GM12878 (cell line): ENCODE measurements around the gene PLA2G4E. TPM values are rescaled to one million over a fixed set of nuclear protein-coding genes. Genes with fewer than 3 reads are reported as not detected.

Experiments used
- ASH2L ChIP-seq: fragments of 300-600, 200-600 bp; sonication (generic); IDR thresholded peaks from 2 replicates; pipeline ENCODE4 v1.6.1; 2017; ENCODE audit warnings: low read depth, mild to moderate bottlenecking, borderline replicate concordance
- CHD1 ChIP-seq: IDR thresholded peaks from 2 replicates; pipeline ENCODE4 v1.6.1; 2012; ENCODE audit warnings: low read depth, low read length, improper control_type of control experiment
- CREM ChIP-seq: IDR thresholded peaks from 2 replicates; pipeline ENCODE4 v1.6.1; 2014; ENCODE audit warnings: antibody characterized with exemption, low read depth
- ETV6 ChIP-seq, 2 experiments: fragments of 450-650 bp in 1 of 2; IDR thresholded peaks in 1 of 2; conservative IDR thresholded peaks in 1 of 2; 2 replicates each; pipeline ENCODE4 v1.6.1; 2014; ENCODE audit warnings: antibody characterized with exemption in 1 of 2, borderline replicate concordance in 1 of 2, low read depth in 1 of 2, mild to moderate bottlenecking in 1 of 2, moderate library complexity in 1 of 2
- IRF4 ChIP-seq: IDR thresholded peaks from 2 replicates; pipeline ENCODE4 v1.6.1; 2011; ENCODE audit warnings: low read depth, low read length
- POLR2A ChIP-seq: IDR thresholded peaks from 2 replicates; pipeline ENCODE4 v1.6.1; 2011; ENCODE audit warnings: low read depth, mild to moderate bottlenecking, low read length
- POLR2AphosphoS5 ChIP-seq: IDR thresholded peaks from 2 replicates; pipeline ENCODE4 v1.6.1; 2011; ENCODE audit warnings: mild to moderate bottlenecking, low read length, inconsistent platforms
- RAD21 ChIP-seq: IDR thresholded peaks from 2 replicates; pipeline ENCODE4 v1.6.1; 2011; ENCODE audit warnings: mild to moderate bottlenecking, low read depth, low read length, moderate library complexity; ENCODE audit not compliant: insufficient read depth
- SMAD5 ChIP-seq: IDR thresholded peaks from 2 replicates; pipeline ENCODE4 v1.6.1; 2016; ENCODE audit warnings: antibody characterized with exemption, low read depth
- SP1 ChIP-seq: IDR thresholded peaks from one replicate; pipeline ENCODE4 v1.6.1; 2011; ENCODE audit warnings: low read depth, low read length
- STAT1 ChIP-seq: fragments of 450-650 bp; conservative IDR thresholded peaks from 2 replicates; pipeline ENCODE4 v1.6.1; 2014; ENCODE audit warnings: antibody characterized with exemption, mild to moderate bottlenecking
- SUPT20H ChIP-seq: IDR thresholded peaks from 2 replicates; pipeline ENCODE4 v1.6.1; 2011; ENCODE audit warnings: low read depth, mild to moderate bottlenecking, low read length, moderate library complexity, borderline replicate concordance; ENCODE audit not compliant: control insufficient read depth
- SUZ12 ChIP-seq: fragments of 200-600 bp; sonication (generic); IDR thresholded peaks from one replicate; pipeline ENCODE4 v1.6.1; 2018; ENCODE audit warnings: antibody characterized with exemption, mild to moderate bottlenecking; ENCODE audit not compliant: unreplicated experiment
- TAF1 ChIP-seq: IDR thresholded peaks from 2 replicates; pipeline ENCODE4 v1.6.1; 2011; ENCODE audit warnings: mild to moderate bottlenecking, low read depth, low read length, borderline replicate concordance
- TCF3 ChIP-seq: IDR thresholded peaks from 2 replicates; pipeline ENCODE4 v1.6.1; 2012; ENCODE audit warnings: low read depth, mild to moderate bottlenecking, low read length, borderline replicate concordance; ENCODE audit not compliant: insufficient read depth
- ZNF384 ChIP-seq: IDR thresholded peaks from 2 replicates; pipeline ENCODE4 v1.6.1; 2012; ENCODE audit warnings: low read depth, mild to moderate bottlenecking, low read length, improper control_type of control experiment, borderline replicate concordance
- ZNF622 ChIP-seq: fragments of 450-650 bp; IDR thresholded peaks from 2 replicates; pipeline ENCODE4 v1.6.1; 2017; ENCODE audit warnings: mild to moderate bottlenecking, inconsistent platforms
- polyA plus RNA-seq, 11 experiments: library from polyadenylated mRNA; depleted of rRNA in 4 of 11; unstranded in 6 of 11; stranded (reverse) in 5 of 11; fragments of >200 nt; fragmentation: Nextera tagmentation in 4 of 11; fragmentation: Illumina TruSeq in 1 of 11; extraction: Ambion mirVana in 4 of 11; extraction: Trizol in 1 of 11; gene quantifications; 1 replicate in 1 of 11; 2 replicates in 10 of 11; pipeline versions ENCODE4 v1.2.1 to v1.2.3, GENCODE V29; 2011 to 2016; ENCODE audit warnings: inconsistent platforms in 2 of 11, missing spikeins in 2 of 11, low read depth in 1 of 11
- total RNA-seq, 4 experiments: library from RNA; depleted of rRNA in 3 of 4; stranded (reverse); fragments of >200 nt in 3 of 4; fragmentation: Illumina TruSeq in 1 of 4; extraction: Trizol in 1 of 4; gene quantifications; 2 replicates each; pipeline versions ENCODE4 v1.2.1 to v1.2.3, GENCODE V29; 2013 to 2021
- TF ChIP-seq, protein P1 (sequence below): IDR thresholded peaks from 2 replicates; pipeline ENCODE4 v1.6.1; 2012; ENCODE audit warnings: low read depth, low read length, improper control_type of control experiment
- TF ChIP-seq, protein P2 (sequence below): fragments of 450-650 bp; IDR thresholded peaks from 2 replicates; pipeline ENCODE4 v1.6.1; 2017; ENCODE audit warnings: borderline replicate concordance
- TF ChIP-seq, protein P3 (sequence below): IDR thresholded peaks from 2 replicates; pipeline ENCODE4 v1.6.1; 2011; ENCODE audit warnings: borderline replicate concordance, low read depth, mild to moderate bottlenecking, moderate library complexity, mixed read lengths, low read length; ENCODE audit not compliant: insufficient read depth; ENCODE audit errors: extremely low read length
- TF ChIP-seq, protein P4 (sequence below): IDR thresholded peaks from 2 replicates; pipeline ENCODE4 v1.6.1; 2011; ENCODE audit warnings: low read depth, low read length, improper control_type of control experiment, borderline replicate concordance
- TF ChIP-seq, protein P5 (sequence below): IDR thresholded peaks from 2 replicates; pipeline ENCODE4 v1.6.1; 2012; ENCODE audit warnings: low read depth, low read length, improper control_type of control experiment
- TF ChIP-seq, protein P6 (sequence below): fragments of 450-650 bp; conservative IDR thresholded peaks from 2 replicates; pipeline ENCODE4 v1.6.1; 2017; ENCODE audit warnings: mild to moderate bottlenecking, moderate library complexity

Gene PLA2G4E
- total and polyA plus RNA-seq, 10 of the 15 experiments (the other 5 are each of a cell fraction or from before 2014, with no cell fraction given): 0.05 to 0.32 (median 0.06) TPM; not detected in 5

DNA sequence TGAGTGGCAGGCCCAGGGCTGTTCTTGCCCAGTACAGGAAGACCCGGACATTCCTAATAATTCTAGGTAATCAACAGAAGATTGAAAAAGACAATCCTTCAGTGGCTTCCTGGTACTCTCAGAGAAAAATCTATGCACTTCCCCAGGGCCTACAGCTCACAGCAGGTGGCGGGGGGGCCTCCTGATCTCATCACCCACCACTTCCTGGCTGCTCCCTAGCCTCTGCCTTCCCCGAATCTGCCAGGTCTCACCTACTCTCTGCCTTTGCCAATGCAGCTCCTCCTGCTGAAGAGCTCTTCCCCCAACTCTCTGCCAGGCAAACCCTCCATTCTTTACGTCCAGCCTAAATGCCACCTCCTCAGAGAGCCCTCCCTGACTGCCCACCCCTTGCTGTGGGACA, 86.0 kb downstream of the PLA2G4E start (continued):
- TF ChIP-seq, protein P1, sequence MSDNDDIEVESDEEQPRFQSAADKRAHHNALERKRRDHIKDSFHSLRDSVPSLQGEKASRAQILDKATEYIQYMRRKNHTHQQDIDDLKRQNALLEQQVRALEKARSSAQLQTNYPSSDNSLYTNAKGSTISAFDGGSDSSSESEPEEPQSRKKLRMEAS: no peak
- peak; percentile 61; the same call in 1 of the 2 replicates for TF ChIP-seq TCF3
- TF ChIP-seq ASH2L: no peak
- no peak for TF ChIP-seq TAF1
- TF ChIP-seq, protein P2, sequence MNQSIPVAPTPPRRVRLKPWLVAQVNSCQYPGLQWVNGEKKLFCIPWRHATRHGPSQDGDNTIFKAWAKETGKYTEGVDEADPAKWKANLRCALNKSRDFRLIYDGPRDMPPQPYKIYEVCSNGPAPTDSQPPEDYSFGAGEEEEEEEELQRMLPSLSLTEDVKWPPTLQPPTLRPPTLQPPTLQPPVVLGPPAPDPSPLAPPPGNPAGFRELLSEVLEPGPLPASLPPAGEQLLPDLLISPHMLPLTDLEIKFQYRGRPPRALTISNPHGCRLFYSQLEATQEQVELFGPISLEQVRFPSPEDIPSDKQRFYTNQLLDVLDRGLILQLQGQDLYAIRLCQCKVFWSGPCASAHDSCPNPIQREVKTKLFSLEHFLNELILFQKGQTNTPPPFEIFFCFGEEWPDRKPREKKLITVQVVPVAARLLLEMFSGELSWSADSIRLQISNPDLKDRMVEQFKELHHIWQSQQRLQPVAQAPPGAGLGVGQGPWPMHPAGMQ: no peak
- no peak for TF ChIP-seq ETV6 (conservative IDR thresholded peaks at IDR 0.05 in 1 of 2, IDR thresholded peaks at IDR 0.05 in 1 of 2; ENCODE audit: borderline replicate concordance in 1 of 2, low read depth in 1 of 2)
- TF ChIP-seq RAD21: no peak
- no peak for TF ChIP-seq SMAD5
- TF ChIP-seq, protein P3, sequence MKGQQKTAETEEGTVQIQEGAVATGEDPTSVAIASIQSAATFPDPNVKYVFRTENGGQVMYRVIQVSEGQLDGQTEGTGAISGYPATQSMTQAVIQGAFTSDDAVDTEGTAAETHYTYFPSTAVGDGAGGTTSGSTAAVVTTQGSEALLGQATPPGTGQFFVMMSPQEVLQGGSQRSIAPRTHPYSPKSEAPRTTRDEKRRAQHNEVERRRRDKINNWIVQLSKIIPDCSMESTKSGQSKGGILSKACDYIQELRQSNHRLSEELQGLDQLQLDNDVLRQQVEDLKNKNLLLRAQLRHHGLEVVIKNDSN: no peak
- no peak for TF ChIP-seq SP1
- TF ChIP-seq POLR2AphosphoS5: peak; percentile 30; the same call in 1 of the 2 replicates
- no peak for TF ChIP-seq STAT1
- no peak for TF ChIP-seq CHD1
- TF ChIP-seq, protein P4, sequence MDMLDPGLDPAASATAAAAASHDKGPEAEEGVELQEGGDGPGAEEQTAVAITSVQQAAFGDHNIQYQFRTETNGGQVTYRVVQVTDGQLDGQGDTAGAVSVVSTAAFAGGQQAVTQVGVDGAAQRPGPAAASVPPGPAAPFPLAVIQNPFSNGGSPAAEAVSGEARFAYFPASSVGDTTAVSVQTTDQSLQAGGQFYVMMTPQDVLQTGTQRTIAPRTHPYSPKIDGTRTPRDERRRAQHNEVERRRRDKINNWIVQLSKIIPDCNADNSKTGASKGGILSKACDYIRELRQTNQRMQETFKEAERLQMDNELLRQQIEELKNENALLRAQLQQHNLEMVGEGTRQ: no peak
- TF ChIP-seq ZNF622: no peak
- no peak for TF ChIP-seq SUZ12
- TF ChIP-seq CREM: no peak
- TF ChIP-seq, protein P5, sequence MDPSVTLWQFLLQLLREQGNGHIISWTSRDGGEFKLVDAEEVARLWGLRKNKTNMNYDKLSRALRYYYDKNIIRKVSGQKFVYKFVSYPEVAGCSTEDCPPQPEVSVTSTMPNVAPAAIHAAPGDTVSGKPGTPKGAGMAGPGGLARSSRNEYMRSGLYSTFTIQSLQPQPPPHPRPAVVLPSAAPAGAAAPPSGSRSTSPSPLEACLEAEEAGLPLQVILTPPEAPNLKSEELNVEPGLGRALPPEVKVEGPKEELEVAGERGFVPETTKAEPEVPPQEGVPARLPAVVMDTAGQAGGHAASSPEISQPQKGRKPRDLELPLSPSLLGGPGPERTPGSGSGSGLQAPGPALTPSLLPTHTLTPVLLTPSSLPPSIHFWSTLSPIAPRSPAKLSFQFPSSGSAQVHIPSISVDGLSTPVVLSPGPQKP: no peak
- TF ChIP-seq SUPT20H: no peak
- TF ChIP-seq ZNF384: no peak
- no peak for TF ChIP-seq IRF4
- TF ChIP-seq, protein P6, sequence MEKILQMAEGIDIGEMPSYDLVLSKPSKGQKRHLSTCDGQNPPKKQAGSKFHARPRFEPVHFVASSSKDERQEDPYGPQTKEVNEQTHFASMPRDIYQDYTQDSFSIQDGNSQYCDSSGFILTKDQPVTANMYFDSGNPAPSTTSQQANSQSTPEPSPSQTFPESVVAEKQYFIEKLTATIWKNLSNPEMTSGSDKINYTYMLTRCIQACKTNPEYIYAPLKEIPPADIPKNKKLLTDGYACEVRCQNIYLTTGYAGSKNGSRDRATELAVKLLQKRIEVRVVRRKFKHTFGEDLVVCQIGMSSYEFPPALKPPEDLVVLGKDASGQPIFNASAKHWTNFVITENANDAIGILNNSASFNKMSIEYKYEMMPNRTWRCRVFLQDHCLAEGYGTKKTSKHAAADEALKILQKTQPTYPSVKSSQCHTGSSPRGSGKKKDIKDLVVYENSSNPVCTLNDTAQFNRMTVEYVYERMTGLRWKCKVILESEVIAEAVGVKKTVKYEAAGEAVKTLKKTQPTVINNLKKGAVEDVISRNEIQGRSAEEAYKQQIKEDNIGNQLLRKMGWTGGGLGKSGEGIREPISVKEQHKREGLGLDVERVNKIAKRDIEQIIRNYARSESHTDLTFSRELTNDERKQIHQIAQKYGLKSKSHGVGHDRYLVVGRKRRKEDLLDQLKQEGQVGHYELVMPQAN: no peak
- peak; percentile 45 for TF ChIP-seq POLR2A
